Parathyroid adenoma (tissue), 2 donors: Measurements from ENCODE around the gene ITSN1.

Source experiments
- H2AFZ ChIP-seq: fragments of 300-600 bp; sonication (generic); one replicate; pipeline ENCODE4 v1.7.0; 2017; ENCODE audit warnings: antibody characterized with exemption, mild to moderate bottlenecking
- H3K27ac ChIP-seq: fragments of 300-600 bp; sonication (generic); one replicate; pipeline ENCODE4 v1.7.0; 2017
- H3K27me3 ChIP-seq: fragments of 300-600 bp; sonication (generic); one replicate; pipeline ENCODE4 v1.7.0; 2017; ENCODE audit warnings: low read length; ENCODE audit not compliant: control insufficient read depth, insufficient read depth
- H3K36me3 ChIP-seq: fragments of 300-600 bp; sonication (generic); one replicate; pipeline ENCODE4 v1.7.0; 2017; ENCODE audit warnings: low read length; ENCODE audit not compliant: control insufficient read depth, insufficient read depth
- H3K4me1 ChIP-seq: fragments of 300-600 bp; sonication (generic); one replicate; pipeline ENCODE4 v1.7.0; 2017; ENCODE audit warnings: control low read depth
- H3K4me2 ChIP-seq: fragments of 300-600 bp; sonication (generic); one replicate; pipeline ENCODE4 v1.7.0; 2017; ENCODE audit warnings: low read length
- H3K4me3 ChIP-seq: fragments of 300-600 bp; sonication (generic); one replicate; pipeline ENCODE4 v1.7.0; 2017; ENCODE audit warnings: low read depth, low read length
- H3K79me2 ChIP-seq: fragments of 300-600 bp; sonication (generic); one replicate; pipeline ENCODE4 v1.7.0; 2017; ENCODE audit warnings: control low read depth
- H3K9ac ChIP-seq: fragments of 300-600 bp; sonication (generic); one replicate; pipeline ENCODE4 v1.7.0; 2017; ENCODE audit warnings: mild to moderate bottlenecking
- H3K9me3 ChIP-seq: fragments of 300-600 bp; sonication (generic); one replicate; pipeline ENCODE4 v1.7.0; 2017; ENCODE audit warnings: low read length; ENCODE audit not compliant: control insufficient read depth
- TF ChIP-seq, protein P1 (sequence below): fragments of 300-600 bp; sonication (generic); IDR thresholded peaks from one replicate; pipeline ENCODE4 v1.7.0; 2017; ENCODE audit warnings: antibody characterized with exemption, mild to moderate bottlenecking
- donor health status: primary hyperparathyroidism.

The ITSN1 gene

GRCh38 chr21:33834801-33835500 lies 192.7 kb downstream of the ITSN1 start:
- Histone ChIP-seq H2AFZ (no peak overlapping the region), H3K9me3 (no peaks in the 10 kb centered on the region), H3K27me3 (no peaks in the 10 kb centered on the region), H3K36me3 (no peaks in the 10 kb centered on the region), H3K27ac (no peak overlapping the region), H3K4me1 (no peaks in the 10 kb centered on the region), H3K79me2 (no peaks in the 10 kb centered on the region), H3K4me2 (no peak overlapping the region), H3K9ac (no peak overlapping the region), H3K4me3 (no peak overlapping the region)
- TF ChIP-seq, protein P1, sequence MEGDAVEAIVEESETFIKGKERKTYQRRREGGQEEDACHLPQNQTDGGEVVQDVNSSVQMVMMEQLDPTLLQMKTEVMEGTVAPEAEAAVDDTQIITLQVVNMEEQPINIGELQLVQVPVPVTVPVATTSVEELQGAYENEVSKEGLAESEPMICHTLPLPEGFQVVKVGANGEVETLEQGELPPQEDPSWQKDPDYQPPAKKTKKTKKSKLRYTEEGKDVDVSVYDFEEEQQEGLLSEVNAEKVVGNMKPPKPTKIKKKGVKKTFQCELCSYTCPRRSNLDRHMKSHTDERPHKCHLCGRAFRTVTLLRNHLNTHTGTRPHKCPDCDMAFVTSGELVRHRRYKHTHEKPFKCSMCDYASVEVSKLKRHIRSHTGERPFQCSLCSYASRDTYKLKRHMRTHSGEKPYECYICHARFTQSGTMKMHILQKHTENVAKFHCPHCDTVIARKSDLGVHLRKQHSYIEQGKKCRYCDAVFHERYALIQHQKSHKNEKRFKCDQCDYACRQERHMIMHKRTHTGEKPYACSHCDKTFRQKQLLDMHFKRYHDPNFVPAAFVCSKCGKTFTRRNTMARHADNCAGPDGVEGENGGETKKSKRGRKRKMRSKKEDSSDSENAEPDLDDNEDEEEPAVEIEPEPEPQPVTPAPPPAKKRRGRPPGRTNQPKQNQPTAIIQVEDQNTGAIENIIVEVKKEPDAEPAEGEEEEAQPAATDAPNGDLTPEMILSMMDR = no peak

DNA sequence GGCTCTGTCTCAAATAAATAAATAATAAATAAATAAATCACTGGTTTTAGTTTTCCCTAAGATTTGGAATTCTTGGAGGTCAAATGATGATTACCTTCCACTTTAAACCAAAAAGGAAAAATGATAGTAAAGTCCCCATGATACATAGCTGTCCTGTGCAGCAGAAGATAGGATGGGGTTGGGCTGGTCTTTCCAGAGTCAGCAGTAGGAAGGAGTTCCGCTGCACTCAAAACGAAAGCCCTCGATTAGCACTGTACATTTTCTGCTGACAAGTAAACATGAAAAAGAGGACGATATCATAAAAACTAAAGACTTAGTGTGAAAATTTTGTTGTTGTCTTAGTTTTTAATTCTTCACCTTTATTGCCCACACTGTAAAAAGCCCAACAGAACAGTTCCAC lies 193.6 kb downstream of the ITSN1 start:
- Histone ChIP-seq H3K36me3 (no peaks in the 10 kb centered on the region), H3K27ac (no peak overlapping the region)

DNA sequence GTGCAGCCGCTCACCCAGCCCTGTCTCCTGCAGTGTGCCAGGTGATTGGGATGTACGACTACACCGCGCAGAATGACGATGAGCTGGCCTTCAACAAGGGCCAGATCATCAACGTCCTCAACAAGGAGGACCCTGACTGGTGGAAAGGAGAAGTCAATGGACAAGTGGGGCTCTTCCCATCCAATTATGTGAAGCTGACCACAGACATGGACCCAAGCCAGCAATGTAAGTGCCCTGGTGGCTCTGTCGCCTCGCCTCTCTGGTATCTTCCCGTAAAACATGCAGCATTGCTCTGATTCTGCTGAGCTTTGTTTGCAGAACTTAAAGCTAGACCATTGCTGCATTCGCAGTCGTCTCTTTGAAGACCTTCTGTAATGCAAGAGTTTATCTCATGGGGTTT lies 194.1 kb downstream of the ITSN1 start:
- H2AFZ ChIP-seq = no peak overlapping the region
- TF ChIP-seq, protein P1 = no peak
- H3K9ac ChIP-seq = no peak overlapping the region
- H3K4me1 ChIP-seq = no peaks in the 10 kb centered on the region
- no peak overlapping the region for H3K4me2 ChIP-seq
- H3K27ac ChIP-seq = no peak overlapping the region
- H3K27me3 ChIP-seq = no peaks in the 10 kb centered on the region
- H3K9me3 ChIP-seq = no peaks in the 10 kb centered on the region
- no peaks in the 10 kb centered on the region for H3K79me2 ChIP-seq
- no peaks in the 10 kb centered on the region for H3K36me3 ChIP-seq
- no peak overlapping the region for H3K4me3 ChIP-seq

More for the DNA sequence above, 193.6 kb downstream of the ITSN1 start:
- TF ChIP-seq, protein P1 = no peak
- no peak overlapping the region for H2AFZ ChIP-seq
- no peaks in the 10 kb centered on the region for H3K27me3 ChIP-seq
- H3K9me3 ChIP-seq = no peaks in the 10 kb centered on the region
- H3K4me1 ChIP-seq = no peaks in the 10 kb centered on the region
- no peak overlapping the region for H3K4me3 ChIP-seq
- H3K4me2 ChIP-seq = no peak overlapping the region
- no peaks in the 10 kb centered on the region for H3K79me2 ChIP-seq
- H3K9ac ChIP-seq = no peak overlapping the region

- Histone ChIP-seq H3K9ac (no peak overlapping the region), H3K4me1 (no peaks in the 10 kb centered on the region), H3K9me3 (no peaks in the 10 kb centered on the region), H3K27me3 (no peaks in the 10 kb centered on the region), H3K4me3 (no peak overlapping the region), H3K4me2 (no peak overlapping the region), H3K36me3 (no peaks in the 10 kb centered on the region), H3K79me2 (no peaks in the 10 kb centered on the region), H3K27ac (no peak overlapping the region), H2AFZ (no peak overlapping the region)
- TF ChIP-seq, protein P1 = no peak
These were observed 196.9 kb downstream of the ITSN1 start for GRCh38 chr21:33839167-33839716.

GRCh38 chr21:33839806-33840205 lies 197.5 kb downstream of the ITSN1 start:
- Histone ChIP-seq H3K9me3 (no peaks in the 10 kb centered on the region), H3K4me3 (no peak overlapping the region), H3K27me3 (no peaks in the 10 kb centered on the region), H3K4me1 (no peaks in the 10 kb centered on the region), H3K9ac (no peak overlapping the region), H3K36me3 (no peaks in the 10 kb centered on the region), H2AFZ (no peak overlapping the region), H3K27ac (no peak overlapping the region), H3K4me2 (no peak overlapping the region), H3K79me2 (no peaks in the 10 kb centered on the region)
- TF ChIP-seq, protein P1 = no peak
